Activated CD8-positive, alpha-beta memory T cell treated with anti-CD3 and anti-CD28 coated beads, Interleukin-2, amount 50 U/mL, for 1 hour (primary cell): Measurements from ENCODE around the gene BRI3BP.
"Not testable (repeated sequence)": the region's sequence is repeated elsewhere in the genome, so short reads cannot be mapped to it uniquely, and the experiment has no call there.

Source experiments
- DNase-seq: peaks from one replicate; pipeline ENCODE4 v3.0.0-alpha.2; 2020; ENCODE audit errors: extremely low read depth

Gene BRI3BP

GRCh38 chr12:125021771-125022170 lies 28.3 kb downstream of the BRI3BP start:
- DNase-seq, result no peak

- no peak for DNase-seq
Measured at GRCh38 chr12:125023065-125023464, 29.6 kb downstream of the BRI3BP start.

- no peak for DNase-seq
Measured at GRCh38 chr12:125024949-125025563, 31.6 kb downstream of the BRI3BP start.

- DNase-seq, result no peak
Measured at GRCh38 chr12:125025606-125026235, 32.3 kb downstream of the BRI3BP start.

GRCh38 chr12:125028106-125028505 lies 34.7 kb downstream of the BRI3BP start:
- DNase-seq, result no peak

- no peak for DNase-seq
Measured at GRCh38 chr12:125029761-125030358, 36.4 kb downstream of the BRI3BP start.

GRCh38 chr12:125031471-125031870 lies 38.0 kb downstream of the BRI3BP start:
- not testable (repeated sequence) for DNase-seq

- DNase-seq, result no peak
Measured at GRCh38 chr12:125032466-125033152, 39.2 kb downstream of the BRI3BP start.

GRCh38 chr12:125033288-125033687 lies 39.8 kb downstream of the BRI3BP start:
- DNase-seq, result no peak

GRCh38 chr12:125038976-125039625 lies 45.7 kb downstream of the BRI3BP start:
- DNase-seq, result no peak

GRCh38 chr12:125049093-125049458 lies 55.6 kb downstream of the BRI3BP start:
- no peak for DNase-seq

GRCh38 chr12:125050446-125050845 lies 57.0 kb downstream of the BRI3BP start:
- DNase-seq, result no peak

- DNase-seq, result no peak
Measured at GRCh38 chr12:125050868-125051267, 57.4 kb downstream of the BRI3BP start.

GRCh38 chr12:125053821-125054220 lies 60.4 kb downstream of the BRI3BP start:
- no peak for DNase-seq

- no peak for DNase-seq
Measured at GRCh38 chr12:125055591-125055990, 62.1 kb downstream of the BRI3BP start.

- DNase-seq, result no peak
Measured at GRCh38 chr12:125056306-125056705, 62.9 kb downstream of the BRI3BP start.

GRCh38 chr12:125057708-125058107 lies 64.3 kb downstream of the BRI3BP start:
- no peak for DNase-seq

GRCh38 chr12:125061229-125061628 lies 67.8 kb downstream of the BRI3BP start:
- DNase-seq, result no peak

GRCh38 chr12:125063522-125063921 lies 70.1 kb downstream of the BRI3BP start:
- DNase-seq, result not testable (repeated sequence)

- no peak for DNase-seq
Measured at GRCh38 chr12:125064492-125064891, 71.0 kb downstream of the BRI3BP start.

- DNase-seq, result no peak
Measured at GRCh38 chr12:125065021-125065918, 71.8 kb downstream of the BRI3BP start, which contains the start of gene AACS. Gene AACS, plus strand, starts transcription at chr12:125065435. Its CDS starts 150 bp downstream, at chr12:125065585.
